IPS DF 6.9 (cell line): ENCODE results near the gene IRF2BPL.

Experiments used
- DNase-seq: peaks from one replicate; pipeline ENCODE4 v3.0.0-alpha.2; 2013; ENCODE audit warnings: low read depth, low spot score
- H3K27ac ChIP-seq: one replicate; pipeline ENCODE4 v1.5.1; 2013; ENCODE audit warnings: low read length, control low read depth
- H3K27me3 ChIP-seq: 2 replicates; pipeline ENCODE4 v1.6.1; 2013; ENCODE audit warnings: mild to moderate bottlenecking, low read length; ENCODE audit not compliant: control insufficient read depth, insufficient read depth
- H3K36me3 ChIP-seq: 2 replicates; pipeline ENCODE4 v1.6.1; 2013; ENCODE audit warnings: low read length; ENCODE audit not compliant: control insufficient read depth, insufficient read depth
- H3K4me1 ChIP-seq: 2 replicates; pipeline ENCODE4 v1.6.1; 2013; ENCODE audit warnings: low read length; ENCODE audit not compliant: control insufficient read depth, insufficient read depth
- H3K4me3 ChIP-seq: 2 replicates; pipeline ENCODE4 v1.5.1; 2013; ENCODE audit warnings: mild to moderate bottlenecking, low read length
- H3K9me3 ChIP-seq: 2 replicates; pipeline ENCODE4 v1.6.1; 2013; ENCODE audit warnings: low read length, inconsistent platforms; ENCODE audit not compliant: control insufficient read depth, insufficient read depth
- WGBS: extraction: QIAGEN DNeasy Blood & Tissue Kit; methylation state at CpG from one replicate; pipeline ENCODE4 v1.1.7; 2013; ENCODE audit warnings: mixed read lengths, missing lambda C conversion rate; ENCODE audit not compliant: insufficient read length, insufficient coverage; 5-methylcytosine and 5-hydroxymethylcytosine counted together

The IRF2BPL gene

GRCh38 chr14:77008541-77008940, 20.0 kb downstream of the IRF2BPL start:
- Histone ChIP-seq H3K27ac (no peak overlapping the region), H3K9me3 (no peaks in the 10 kb centered on the region), H3K4me3 (no peak overlapping the region), H3K4me1 (peaks cover 12% of the 10 kb centered on the region), H3K27me3 (no peaks in the 10 kb centered on the region), H3K36me3 (no peaks in the 10 kb centered on the region)
- WGBS = no CpG with 5 or more reads among the region's 4 CpGs
- no peak for DNase-seq

- Histone ChIP-seq H3K4me1 (peaks cover 12% of the 10 kb centered on the region), H3K9me3 (no peaks in the 10 kb centered on the region), H3K4me3 (no peak overlapping the region), H3K36me3 (no peaks in the 10 kb centered on the region), H3K27ac (no peak overlapping the region), H3K27me3 (no peaks in the 10 kb centered on the region)
- no peak for DNase-seq
- no CpG with 5 or more reads among the region's 3 CpGs for WGBS
These were observed 20.5 kb downstream of the IRF2BPL start for GRCh38 chr14:77007975-77008421.

DNA sequence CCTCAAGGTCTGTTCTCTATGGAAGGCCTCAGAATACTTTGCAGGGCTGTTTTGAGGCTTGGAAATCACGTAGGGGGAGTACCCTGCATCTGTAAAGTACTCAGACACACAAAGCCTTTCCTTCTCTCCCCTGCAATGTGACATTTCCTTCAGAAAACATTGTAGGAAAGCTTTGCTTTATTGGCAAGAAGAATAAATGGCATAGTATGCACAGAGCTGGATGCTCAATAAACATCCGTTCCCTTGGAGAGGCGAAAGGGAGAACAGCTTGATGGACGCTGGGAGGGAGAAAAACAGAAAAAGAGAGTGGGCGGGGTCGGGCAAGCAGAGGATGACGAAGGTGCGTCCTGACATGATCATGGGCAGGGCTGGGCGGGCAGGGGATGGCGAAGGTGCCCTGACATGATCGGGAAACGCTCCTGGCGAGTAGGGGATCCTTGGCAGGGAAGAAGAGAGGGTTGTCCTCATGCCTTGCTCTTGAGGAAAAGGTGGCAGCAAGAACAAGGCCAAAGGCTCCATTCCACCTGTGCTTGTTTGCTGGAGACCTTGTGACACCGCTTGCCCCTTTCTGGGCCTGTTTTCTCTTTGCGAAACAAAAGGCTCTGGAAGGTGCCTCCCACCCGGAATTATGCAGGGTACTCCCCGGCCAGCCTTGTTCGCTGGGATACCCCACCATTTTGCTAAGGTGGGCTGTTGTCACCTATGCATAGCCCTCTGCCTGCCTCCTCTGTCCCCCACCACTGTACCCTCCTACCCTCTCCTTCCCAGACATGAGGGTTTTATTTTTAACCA, 21.1 kb downstream of the IRF2BPL start:
- Histone ChIP-seq H3K9me3 (no peaks in the 10 kb centered on the region), H3K4me1 (peaks cover 12% of the 10 kb centered on the region), H3K36me3 (no peaks in the 10 kb centered on the region), H3K27ac (no peak overlapping the region), H3K4me3 (no peak overlapping the region), H3K27me3 (no peaks in the 10 kb centered on the region)
- DNase-seq = no peak
- WGBS = no CpG with 5 or more reads among the region's 18 CpGs

DNA sequence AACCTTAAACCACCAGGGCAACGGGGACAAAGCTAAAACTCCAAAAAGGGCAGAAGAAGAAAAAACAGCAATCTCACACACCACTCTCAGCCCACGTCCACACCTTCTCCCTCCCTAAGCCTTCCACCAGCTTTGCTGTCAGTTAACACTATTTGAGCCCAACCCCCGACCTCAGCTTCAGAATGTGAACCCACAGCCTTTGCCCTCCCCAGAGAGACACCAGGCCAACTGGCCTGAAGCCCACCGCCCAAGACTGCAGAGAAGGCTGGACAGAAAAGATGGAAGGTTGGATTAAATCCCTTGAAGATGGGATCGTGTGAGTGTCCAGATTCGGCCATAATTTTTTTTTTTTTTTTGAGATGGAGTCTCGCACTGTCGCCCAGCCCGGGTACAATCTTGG, 22.4 kb downstream of the IRF2BPL start:
- Histone ChIP-seq H3K4me3 (no peak overlapping the region), H3K4me1 (peaks cover 12% of the 10 kb centered on the region), H3K9me3 (no peaks in the 10 kb centered on the region), H3K36me3 (no peaks in the 10 kb centered on the region), H3K27me3 (no peaks in the 10 kb centered on the region), H3K27ac (no peak overlapping the region)
- no CpG with 5 or more reads among the region's 9 CpGs for WGBS
- no peak for DNase-seq

- Histone ChIP-seq H3K27ac (no peak overlapping the region), H3K4me1 (peaks cover 14% of the 10 kb centered on the region)
- WGBS = no CpG with 5 or more reads among the region's 3 CpGs
These were observed 22.9 kb downstream of the IRF2BPL start for GRCh38 chr14:77005559-77005958.

GRCh38 chr14:77004711-77005460, 23.6 kb downstream of the IRF2BPL start:
- DNase-seq = no peak
- Histone ChIP-seq H3K4me3 (no peak overlapping the region), H3K27ac (no peak overlapping the region), H3K4me1 (peaks cover 13% of the 10 kb centered on the region), H3K9me3 (no peaks in the 10 kb centered on the region), H3K36me3 (no peaks in the 10 kb centered on the region), H3K27me3 (no peaks in the 10 kb centered on the region)
- no CpG with 5 or more reads among the region's 9 CpGs for WGBS

More at GRCh38 chr14:77005559-77005958, 22.9 kb downstream of the IRF2BPL start:
- H3K9me3 ChIP-seq = no peaks in the 10 kb centered on the region
- no peaks in the 10 kb centered on the region for H3K36me3 ChIP-seq
- H3K27me3 ChIP-seq = no peaks in the 10 kb centered on the region
- no peak overlapping the region for H3K4me3 ChIP-seq
- DNase-seq = no peak

DNA sequence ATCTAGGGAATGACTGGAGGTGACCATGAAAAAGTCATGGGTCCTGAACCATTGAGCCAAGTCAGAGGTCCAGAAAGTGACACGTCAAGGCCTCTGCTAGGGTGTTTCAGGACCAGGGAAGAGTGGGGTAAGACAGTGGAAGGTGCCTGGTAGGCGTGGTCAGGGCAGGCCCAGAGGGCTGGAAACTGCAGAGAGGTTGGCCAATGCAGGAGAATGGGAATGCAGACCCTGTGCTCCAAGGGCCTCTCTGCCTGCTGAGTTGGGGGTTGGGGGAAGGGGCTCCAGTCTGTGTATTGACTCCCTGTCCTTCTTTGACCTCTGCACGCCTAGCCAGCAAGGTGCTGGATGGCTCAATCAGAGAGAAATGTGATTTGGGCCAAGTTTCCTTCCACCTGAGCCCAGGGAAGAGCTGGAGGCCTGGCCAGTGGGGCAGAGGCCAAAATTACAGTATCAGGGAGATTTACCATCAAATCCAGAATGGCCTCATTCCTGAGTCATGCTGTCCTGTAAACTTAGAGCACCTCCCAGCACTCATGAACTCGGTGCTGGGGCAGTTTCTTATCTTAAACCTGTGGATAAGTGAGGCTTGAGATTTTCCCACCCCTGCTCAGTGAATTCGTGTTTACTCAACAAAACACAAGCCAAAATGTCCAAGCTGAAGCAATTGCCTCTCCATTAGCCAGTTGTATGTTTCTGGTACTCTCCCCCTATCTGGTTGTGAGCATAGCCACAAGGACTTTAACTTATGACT, 24.4 kb downstream of the IRF2BPL start:
- peaks cover 13% of the 10 kb centered on the region for H3K4me1 ChIP-seq
- no peak for DNase-seq
- H3K27ac ChIP-seq = no peak overlapping the region
- no peaks in the 10 kb centered on the region for H3K27me3 ChIP-seq
- no peaks in the 10 kb centered on the region for H3K9me3 ChIP-seq
- no CpG with 5 or more reads among the region's 5 CpGs for WGBS
- H3K4me3 ChIP-seq = no peak overlapping the region
- H3K36me3 ChIP-seq = no peaks in the 10 kb centered on the region

- Histone ChIP-seq H3K36me3 (no peaks in the 10 kb centered on the region), H3K4me3 (no peak overlapping the region), H3K4me1 (peaks cover 11% of the 10 kb centered on the region), H3K27ac (no peak overlapping the region), H3K9me3 (no peaks in the 10 kb centered on the region), H3K27me3 (no peaks in the 10 kb centered on the region)
- no peak for DNase-seq
- no CpG with 5 or more reads among the region's 6 CpGs for WGBS
These were observed 25.6 kb downstream of the IRF2BPL start for GRCh38 chr14:77002889-77003288.

GRCh38 chr14:77002335-77002734, 26.2 kb downstream of the IRF2BPL start:
- H3K4me3 ChIP-seq = no peak overlapping the region

More at GRCh38 chr14:77002335-77002734, 26.2 kb downstream of the IRF2BPL start:
- no CpG with 5 or more reads among the region's 4 CpGs for WGBS
- H3K4me1 ChIP-seq = peaks cover 9% of the 10 kb centered on the region
- H3K27ac ChIP-seq = no peak overlapping the region
- no peak for DNase-seq
- no peaks in the 10 kb centered on the region for H3K36me3 ChIP-seq
- no peaks in the 10 kb centered on the region for H3K27me3 ChIP-seq
- no peaks in the 10 kb centered on the region for H3K9me3 ChIP-seq
